Right lobe of liver (tissue), 6 donors: ENCODE results near the gene SNU13. TPM values are rescaled to one million over a fixed set of nuclear protein-coding genes. Genes with fewer than 3 reads are reported as not detected.

ENCODE experiments used
- ATAC-seq, 4 donors: fragments of 200-7000 bp; cut with Tn5 transposase; one replicate each; pipeline ENCODE4 v1.9.1; 2020; ENCODE audit warnings: mild to moderate bottlenecking in 4 of 4, moderate library complexity in 4 of 4
- DNase-seq, 3 donors: peaks; one replicate each; pipeline ENCODE4 v3.0.0-alpha.2; 2020
- H3K27ac ChIP-seq, 3 donors: fragments of 200-600 bp; one replicate each; pipeline ENCODE4 v1.8.0; 2022
- H3K27me3 ChIP-seq, 2 donors: fragments of 200-600 bp; one replicate each; pipeline ENCODE4 v1.8.0; 2022
- H3K36me3 ChIP-seq, 4 donors: fragments of 200-600 bp; sonication (generic) in 1 of 4; one replicate each; pipeline versions ENCODE4 v1.5.1 to v1.8.0; 2017 to 2022; ENCODE audit warnings: control low read depth in 1 of 4
- H3K4me1 ChIP-seq, 4 donors: fragments of 200-600 bp; sonication (generic) in 1 of 4; one replicate each; pipeline versions ENCODE4 v1.5.1 to v1.8.0; 2017 to 2022; ENCODE audit warnings: control low read depth in 1 of 4
- H3K4me3 ChIP-seq, 3 donors: fragments of 200-600 bp; one replicate each; pipeline ENCODE4 v1.8.0; 2022
- H3K9me3 ChIP-seq, 4 donors: fragments of 200-600 bp; sonication (generic) in 1 of 4; one replicate each; pipeline versions ENCODE4 v1.5.1 to v1.8.0; 2017 to 2022; ENCODE audit warnings: control low read depth in 1 of 4
- POLR2A ChIP-seq: fragments of 450-650 bp; IDR thresholded peaks from one replicate; pipeline ENCODE4 v1.6.1; 2017; ENCODE audit warnings: antibody characterized with exemption, mild to moderate bottlenecking
- WGBS: methylation state at CpG from one replicate; pipeline ENCODE4 v1.1.6; 2018; ENCODE audit warnings: low coverage, low lambda C conversion rate; ENCODE audit not compliant: insufficient coverage; ENCODE audit errors: missing lambda C conversion rate; 5-methylcytosine and 5-hydroxymethylcytosine counted together
- intact Hi-C, 2 donors: fragments of 100-400 bp; cut with DNase I; formaldehyde crosslinking; loops; one replicate each; pipeline versions ENCODE4 v1.11.2 to v1.14.1; 2022
- total RNA-seq, 6 experiments: library from RNA; depleted of rRNA in 2 of 6; stranded (reverse); fragments of >200 nt in 2 of 6; fragmentation: NEBNext Ultra II Directional in 3 of 6; extraction: Animal tissue kit (Norgen Biotek cat#: 25700) in 3 of 6; gene quantifications; one replicate each; pipeline versions ENCODE4 v1.1.0 to v1.2.4, GENCODE V29; 2016 to 2023
- TF ChIP-seq, protein P1 (sequence below), 4 donors: fragments of 200-600 bp in 3 of 4; fragments of 450-650 bp in 1 of 4; IDR thresholded peaks; one replicate each; pipeline versions ENCODE4 v1.5.1 to v1.8.0; 2016 to 2022; ENCODE audit warnings: antibody characterized with exemption in 4 of 4, mild to moderate bottlenecking in 2 of 4
- donor health status: DM: no; HTN: yes; CAD: no.
- donor health status: DM: no; HTN: no; CAD: no.
- donor health status: DM: no; HTN: no; CAD: no.
- donor health status: DM: no; HTN: yes; CAD: no.
- donor health status: DM: no; HTN: yes; CAD: no.

SNU13 gene
- total RNA-seq, 6 experiments from 2014 or later: 43.1 to 65.4 (median 50.1) TPM

DNA sequence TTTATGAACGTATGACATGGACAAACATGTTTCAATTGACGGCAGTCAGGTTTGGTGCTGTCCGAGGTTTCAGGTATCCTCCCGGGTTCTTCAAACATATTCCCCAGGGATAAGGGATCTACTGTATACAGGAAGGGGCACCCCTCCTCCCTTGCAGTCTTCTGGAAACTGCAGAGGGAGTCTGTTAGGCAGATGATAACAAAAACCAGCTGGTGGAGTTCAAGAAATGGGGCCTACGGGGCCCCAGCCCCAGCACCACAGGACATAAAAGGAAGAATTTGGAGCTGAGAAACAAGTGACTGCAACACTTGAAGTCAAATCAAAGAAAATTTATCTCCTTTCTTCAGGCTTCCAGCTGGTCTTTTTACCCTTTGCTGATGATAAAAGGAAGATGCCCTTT, 32.1 kb downstream of the SNU13 start:
- H3K27ac ChIP-seq: no peak overlapping the region
- H3K4me1 ChIP-seq: peaks cover 0 to 18% (median 3%) of the 10 kb centered on the region in 4 donors
- WGBS: 72% methylated on average over 5 of the region's 5 CpGs
- TF ChIP-seq POLR2A: no peak
- TF ChIP-seq, protein P1, sequence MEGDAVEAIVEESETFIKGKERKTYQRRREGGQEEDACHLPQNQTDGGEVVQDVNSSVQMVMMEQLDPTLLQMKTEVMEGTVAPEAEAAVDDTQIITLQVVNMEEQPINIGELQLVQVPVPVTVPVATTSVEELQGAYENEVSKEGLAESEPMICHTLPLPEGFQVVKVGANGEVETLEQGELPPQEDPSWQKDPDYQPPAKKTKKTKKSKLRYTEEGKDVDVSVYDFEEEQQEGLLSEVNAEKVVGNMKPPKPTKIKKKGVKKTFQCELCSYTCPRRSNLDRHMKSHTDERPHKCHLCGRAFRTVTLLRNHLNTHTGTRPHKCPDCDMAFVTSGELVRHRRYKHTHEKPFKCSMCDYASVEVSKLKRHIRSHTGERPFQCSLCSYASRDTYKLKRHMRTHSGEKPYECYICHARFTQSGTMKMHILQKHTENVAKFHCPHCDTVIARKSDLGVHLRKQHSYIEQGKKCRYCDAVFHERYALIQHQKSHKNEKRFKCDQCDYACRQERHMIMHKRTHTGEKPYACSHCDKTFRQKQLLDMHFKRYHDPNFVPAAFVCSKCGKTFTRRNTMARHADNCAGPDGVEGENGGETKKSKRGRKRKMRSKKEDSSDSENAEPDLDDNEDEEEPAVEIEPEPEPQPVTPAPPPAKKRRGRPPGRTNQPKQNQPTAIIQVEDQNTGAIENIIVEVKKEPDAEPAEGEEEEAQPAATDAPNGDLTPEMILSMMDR (IDR thresholded peaks at IDR 0.05): no peak
- DNase-seq (peak in 1 of 3 donors; percentile 19), ATAC-seq (no peak)
- H3K27me3 ChIP-seq: no peaks in the 10 kb centered on the region
- peaks cover 22 to 99% (median 61%) of the 10 kb centered on the region in 4 donors for H3K36me3 ChIP-seq
- intact Hi-C loops: no loop called here
- H3K9me3 ChIP-seq: no peaks in the 10 kb centered on the region
- H3K4me3 ChIP-seq: no peak overlapping the region

DNA sequence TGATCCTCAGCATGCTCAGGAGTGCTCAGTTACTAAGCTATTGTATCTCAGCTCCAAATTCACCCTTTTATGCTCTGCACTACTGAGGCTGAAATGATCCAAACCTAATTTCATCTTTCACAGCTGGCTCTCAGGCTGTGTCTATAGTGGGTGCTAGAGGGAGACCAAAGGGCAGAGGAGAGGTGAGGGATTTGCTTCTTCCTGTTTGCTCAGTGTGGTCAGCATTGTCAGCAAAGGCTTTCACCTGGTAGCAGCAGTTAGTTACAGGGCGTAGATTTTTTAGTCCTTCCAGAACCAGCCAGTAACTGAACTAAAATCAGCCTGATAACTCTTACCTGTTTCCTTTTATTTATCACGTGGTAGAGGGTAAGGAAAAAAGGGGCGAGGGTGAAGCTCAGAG, 34.3 kb downstream of the SNU13 start:
- TF ChIP-seq, protein P1 (IDR thresholded peaks at IDR 0.05): no peak
- H3K27ac ChIP-seq: no peak overlapping the region
- intact Hi-C loops: no loop called here
- H3K4me1 ChIP-seq: peaks cover 0 to 18% (median 3%) of the 10 kb centered on the region in 4 donors
- no peaks in the 10 kb centered on the region for H3K27me3 ChIP-seq
- H3K36me3 ChIP-seq: peaks cover 14 to 99% (median 55%) of the 10 kb centered on the region in 4 donors
- no peak overlapping the region for H3K4me3 ChIP-seq
- peak in 1 of 3 donors; percentile 31 for DNase-seq
- ATAC-seq: peak in 3 of 4 donors; percentile 17 to 81 (median 67)
- 80% methylated on average over 3 of the region's 3 CpGs for WGBS
- no peaks in the 10 kb centered on the region for H3K9me3 ChIP-seq

DNA sequence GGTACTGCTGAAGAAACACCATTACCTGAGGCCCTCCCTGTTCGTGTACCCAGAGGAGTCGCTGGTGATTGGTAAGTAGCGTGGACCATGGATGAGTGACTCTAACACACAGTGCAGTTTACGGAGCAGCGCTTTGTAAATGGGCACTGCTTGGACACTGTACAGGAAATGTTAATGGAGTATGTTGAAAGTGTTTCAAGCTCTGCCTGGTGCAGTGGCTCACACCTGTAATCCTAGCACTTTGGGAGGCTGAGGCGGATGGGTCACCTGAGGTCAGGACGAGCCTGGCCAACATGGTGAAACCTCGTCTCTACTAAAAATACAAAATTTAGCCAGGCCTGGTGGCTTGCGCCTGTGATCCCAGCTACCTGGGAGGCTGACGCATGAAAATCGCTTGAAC, 37.8 kb downstream of the SNU13 start:
- no peak for TF ChIP-seq POLR2A
- TF ChIP-seq, protein P1 (IDR thresholded peaks at IDR 0.05): no peak
- intact Hi-C loops: no loop called here
- no peak for ATAC-seq
- no peak overlapping the region for H3K27ac ChIP-seq
- H3K4me3 ChIP-seq: no peak overlapping the region
- peak in 1 of 3 donors; percentile 27 for DNase-seq
- no peaks in the 10 kb centered on the region for H3K27me3 ChIP-seq
- H3K4me1 ChIP-seq: peaks cover 0 to 18% (median 3%) of the 10 kb centered on the region in 4 donors
- no peaks in the 10 kb centered on the region for H3K9me3 ChIP-seq
- WGBS: 88% methylated on average over 9 of the region's 11 CpGs
- peaks cover 14 to 96% (median 49%) of the 10 kb centered on the region in 4 donors for H3K36me3 ChIP-seq

DNA sequence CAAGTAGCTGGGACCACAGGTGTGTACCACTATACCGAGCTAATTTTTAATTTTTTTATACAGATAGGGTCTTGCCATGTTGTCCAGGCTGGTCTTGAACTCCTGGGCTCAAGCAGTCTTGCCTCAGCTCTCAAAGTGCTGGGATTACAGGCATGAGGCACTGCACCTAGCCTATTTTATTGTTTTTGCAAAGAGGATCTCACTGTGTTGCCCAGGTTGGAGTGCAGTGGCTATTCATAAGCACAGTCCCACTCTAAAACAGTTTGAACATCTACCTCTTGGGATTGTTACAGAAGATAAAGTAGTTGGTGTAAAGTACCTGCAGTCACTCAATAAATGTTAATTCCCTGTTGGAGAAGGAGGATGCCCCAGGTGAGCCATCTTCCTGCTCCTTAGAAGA, 38.4 kb downstream of the SNU13 start:
- no peak for DNase-seq
- Histone ChIP-seq H3K36me3 (peaks cover 14 to 94% (median 46%) of the 10 kb centered on the region in 4 donors), H3K27me3 (no peaks in the 10 kb centered on the region), H3K4me3 (no peak overlapping the region), H3K4me1 (peaks cover 0 to 18% (median 3%) of the 10 kb centered on the region in 4 donors), H3K27ac (no peak overlapping the region), H3K9me3 (no peaks in the 10 kb centered on the region)
- ATAC-seq: no peak
- intact Hi-C loops: no loop called here
- TF ChIP-seq POLR2A: no peak
- TF ChIP-seq, protein P1 (IDR thresholded peaks at IDR 0.05): no peak
- 100% methylated on average over 1 of the region's 1 CpG for WGBS

DNA sequence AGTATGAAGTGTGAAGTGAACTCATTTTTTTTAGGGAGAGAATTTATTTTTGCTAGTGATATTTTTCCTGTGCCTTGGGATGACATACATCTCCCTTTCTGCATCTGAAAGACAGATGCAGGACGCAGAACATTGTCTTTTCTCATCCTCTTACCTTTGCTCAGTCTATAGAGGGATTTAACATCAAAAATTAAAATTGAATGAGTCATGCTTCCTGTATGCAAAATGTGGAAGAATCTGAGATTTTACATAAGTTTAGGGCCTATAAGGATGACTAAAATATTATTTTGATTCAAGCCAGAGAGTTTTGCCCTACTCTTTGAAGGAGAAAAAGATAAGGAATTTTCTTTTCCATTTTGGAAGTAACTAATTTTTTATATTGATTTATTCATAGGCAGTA, 40.2 kb downstream of the SNU13 start:
- Histone ChIP-seq H3K4me3 (no peak overlapping the region), H3K27me3 (no peaks in the 10 kb centered on the region), H3K9me3 (no peaks in the 10 kb centered on the region), H3K36me3 (peaks cover 6 to 92% (median 38%) of the 10 kb centered on the region in 4 donors), H3K4me1 (peaks cover 0 to 7% (median 3%) of the 10 kb centered on the region in 4 donors), H3K27ac (no peak overlapping the region)
- intact Hi-C loops: no loop called here
- ATAC-seq: no peak
- 92% methylated on average over 1 of the region's 1 CpG for WGBS
- DNase-seq: no peak
- no peak for TF ChIP-seq POLR2A
- TF ChIP-seq, protein P1 (IDR thresholded peaks at IDR 0.05): no peak
